GM19193 (cell line): ENCODE data around the gene PRKCZ.

Source experiments
- POLR2A ChIP-seq: IDR thresholded peaks from 4 replicates; pipeline ENCODE4 v1.6.1; 2011; ENCODE audit not compliant: insufficient read depth, insufficient read length; ENCODE audit errors: extremely low read depth

PRKCZ gene

GRCh38 chr1:2144501-2145090, 94.4 kb downstream of the PRKCZ start:
- TF ChIP-seq POLR2A, result no peak

- no peak for TF ChIP-seq POLR2A
These were observed 96.0 kb downstream of the PRKCZ start for GRCh38 chr1:2145946-2146835.

- TF ChIP-seq POLR2A, result no peak
These were observed 96.8 kb downstream of the PRKCZ start for GRCh38 chr1:2146836-2147517.

- TF ChIP-seq POLR2A, result no peak
These were observed 98.5 kb downstream of the PRKCZ start for GRCh38 chr1:2148691-2149090.

- TF ChIP-seq POLR2A, result no peak
These were observed 100.6 kb downstream of the PRKCZ start for GRCh38 chr1:2150801-2151200.

GRCh38 chr1:2151252-2151651, 101.0 kb downstream of the PRKCZ start:
- no peak for TF ChIP-seq POLR2A

- no peak for TF ChIP-seq POLR2A
These were observed 101.7 kb downstream of the PRKCZ start for GRCh38 chr1:2151911-2152310.

GRCh38 chr1:2152954-2153353, 102.7 kb downstream of the PRKCZ start:
- no peak for TF ChIP-seq POLR2A

GRCh38 chr1:2154022-2154421, 103.8 kb downstream of the PRKCZ start:
- TF ChIP-seq POLR2A, result no peak

- no peak for TF ChIP-seq POLR2A
These were observed 105.0 kb downstream of the PRKCZ start for GRCh38 chr1:2155147-2155598.

- TF ChIP-seq POLR2A, result no peak
These were observed 105.6 kb downstream of the PRKCZ start for GRCh38 chr1:2155788-2156187.

GRCh38 chr1:2156866-2157265, 106.7 kb downstream of the PRKCZ start:
- TF ChIP-seq POLR2A, result no peak

- TF ChIP-seq POLR2A, result no peak
These were observed 107.6 kb downstream of the PRKCZ start for GRCh38 chr1:2157856-2158255.

GRCh38 chr1:2158272-2158671, 108.1 kb downstream of the PRKCZ start:
- no peak for TF ChIP-seq POLR2A

GRCh38 chr1:2159124-2159523, 108.9 kb downstream of the PRKCZ start:
- TF ChIP-seq POLR2A, result no peak

- TF ChIP-seq POLR2A, result no peak
These were observed 110.5 kb downstream of the PRKCZ start for GRCh38 chr1:2160451-2161300.

- no peak for TF ChIP-seq POLR2A
These were observed 113.0 kb downstream of the PRKCZ start for GRCh38 chr1:2163205-2163604.
